GM12874 (cell line): ENCODE data around the gene CARMIL1.

Source experiments
- CTCF ChIP-seq: IDR thresholded peaks from 2 replicates; pipeline ENCODE4 v1.5.1; 2011; ENCODE audit warnings: low read depth, mild to moderate bottlenecking, control low read depth, low read length, moderate library complexity; ENCODE audit not compliant: insufficient read depth

The CARMIL1 gene

GRCh38 chr6:25590986-25591385 lies 311.8 kb downstream of the CARMIL1 start:
- no peak for TF ChIP-seq CTCF

- no peak for TF ChIP-seq CTCF
Observed at GRCh38 chr6:25596928-25597818, 318.0 kb downstream of the CARMIL1 start.

DNA sequence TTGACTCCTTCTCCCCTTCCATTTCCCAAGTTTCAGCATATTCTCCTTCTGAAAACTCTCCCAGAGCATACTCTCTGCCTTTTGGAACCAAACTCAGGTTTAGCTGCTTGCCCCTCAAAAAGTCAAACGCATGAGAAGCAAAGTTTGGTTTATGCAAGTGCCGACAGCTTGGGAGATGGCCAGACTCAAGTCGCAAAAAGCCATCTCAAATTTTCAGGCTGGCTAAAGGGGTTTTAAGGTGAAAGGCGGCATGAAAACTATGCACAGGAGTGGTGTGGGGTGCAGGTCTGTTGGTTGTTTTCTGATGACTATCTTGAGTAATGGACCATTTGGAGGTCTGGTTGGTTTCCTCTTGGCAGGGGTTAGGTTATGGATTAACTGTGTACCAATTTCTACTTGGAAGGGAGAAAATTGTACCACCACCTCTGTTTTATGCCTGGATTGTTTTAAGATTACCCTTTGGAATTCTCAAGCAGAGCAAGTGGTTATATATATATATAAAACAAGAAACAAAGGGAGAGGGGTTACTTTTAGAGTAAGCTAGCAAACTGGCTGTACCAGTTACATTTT lies 320.4 kb downstream of the CARMIL1 start:
- TF ChIP-seq CTCF = no peak

DNA sequence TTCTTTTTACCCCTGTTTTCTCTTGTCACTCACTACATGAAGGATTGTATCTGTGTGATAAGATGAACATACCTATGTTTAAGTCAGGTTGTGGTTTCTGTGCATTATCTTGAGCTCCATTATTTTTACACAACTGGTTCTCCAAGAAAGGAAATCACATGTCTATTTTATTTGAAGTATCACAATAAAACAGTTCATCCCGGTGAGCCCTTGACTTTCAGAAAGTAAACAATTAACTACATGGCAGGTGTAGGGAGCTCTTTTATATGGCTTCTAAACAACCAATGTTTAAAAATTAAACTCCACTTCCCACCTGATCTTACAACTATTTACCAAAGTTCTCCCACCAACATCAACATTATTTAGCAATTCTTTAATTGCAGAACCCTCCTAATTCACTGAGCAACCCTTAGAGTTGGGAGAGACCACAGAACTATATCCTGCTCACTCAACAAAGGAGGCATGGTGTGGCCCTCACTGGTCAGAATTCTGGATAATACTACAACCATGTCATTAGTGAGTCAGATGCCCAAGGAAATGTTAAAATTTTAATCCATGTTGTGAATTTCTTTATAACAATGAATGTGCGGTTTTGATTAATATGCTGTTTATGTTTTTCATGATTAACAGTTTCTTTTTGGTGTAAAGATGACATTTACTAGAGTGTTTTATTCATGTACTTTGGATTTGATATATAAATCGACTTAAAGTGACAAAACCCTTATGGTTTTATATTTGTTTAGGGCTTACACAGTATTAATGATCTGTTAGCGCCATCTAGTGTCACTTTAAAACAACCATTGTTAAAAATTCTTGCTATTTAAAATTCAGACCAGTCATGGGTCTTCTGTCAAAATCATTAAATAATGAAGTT lies 322.9 kb downstream of the CARMIL1 start:
- 0 out of 2 replicates have a peak, but pooled peaks have one; percentile 2 for TF ChIP-seq CTCF

DNA sequence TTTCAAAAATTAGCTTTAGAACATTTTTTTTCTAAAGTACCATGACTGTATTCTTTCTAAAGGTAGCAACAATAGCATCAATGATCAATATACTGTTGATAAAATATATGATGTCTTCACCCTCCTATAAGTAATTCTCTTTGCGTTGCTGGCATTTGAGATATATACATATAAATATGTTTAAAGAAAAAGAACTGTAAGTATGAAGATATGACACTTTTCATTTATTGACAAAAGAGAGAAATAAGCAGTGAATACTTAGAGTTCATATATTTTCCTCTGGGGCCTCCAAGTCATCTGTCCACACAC lies 323.5 kb downstream of the CARMIL1 start:
- TF ChIP-seq CTCF = no peak

GRCh38 chr6:25603251-25603650 lies 324.1 kb downstream of the CARMIL1 start:
- no peak for TF ChIP-seq CTCF

DNA sequence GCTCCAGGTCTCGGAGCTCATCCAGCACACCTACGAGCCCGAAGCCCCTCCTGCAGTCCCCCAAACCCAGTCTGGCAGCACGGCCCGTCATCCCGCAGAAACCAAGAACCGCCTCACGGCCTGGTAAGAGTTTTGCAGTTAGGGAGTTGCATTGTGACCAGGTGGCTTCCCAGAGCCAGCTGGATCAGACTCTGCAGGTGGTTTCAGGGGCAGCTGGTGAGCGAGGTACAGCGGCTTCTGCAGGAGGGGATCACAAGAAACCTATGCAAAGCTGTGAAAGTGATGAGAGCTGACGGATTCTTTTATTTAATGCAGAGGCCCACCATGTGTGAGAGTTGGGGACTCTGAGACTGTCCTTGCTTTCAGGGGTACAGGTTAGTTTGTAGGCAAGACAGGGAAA lies 327.0 kb downstream of the CARMIL1 start:
- TF ChIP-seq CTCF = no peak
